Fibroblast of the aortic adventitia (primary cell): ENCODE measurements around the gene SMIM32. TPM values are rescaled to one million over a fixed set of nuclear protein-coding genes. Genes with fewer than 3 reads are reported as not detected.

ENCODE experiments used
- DNase-seq: peaks from one replicate; pipeline ENCODE4 v3.0.0-alpha.2; 2010; ENCODE audit warnings: low read depth
- H3K4me3 ChIP-seq: 2 replicates; pipeline ENCODE4 v1.5.1; 2011; ENCODE audit warnings: low read depth, mild to moderate bottlenecking, control low read depth, low read length, moderate library complexity
- total RNA-seq: library from RNA; depleted of rRNA; stranded (reverse); fragments of >200 nt; gene quantifications from 2 replicates; pipeline ENCODE4 v1.2.3, GENCODE V29; 2012; ENCODE audit warnings: low replicate concordance
- TF ChIP-seq, protein P1 (sequence below): IDR thresholded peaks from 2 replicates; pipeline ENCODE4 v1.5.1; 2011; ENCODE audit warnings: mild to moderate bottlenecking, low read length, control low read depth, inconsistent platforms; ENCODE audit not compliant: insufficient read depth

The SMIM32 gene
- total RNA-seq, 1 donor, result not detected

GRCh38 chr5:136205061-136205702 lies 12.2 kb upstream of the SMIM32 start:
- TF ChIP-seq, protein P1, sequence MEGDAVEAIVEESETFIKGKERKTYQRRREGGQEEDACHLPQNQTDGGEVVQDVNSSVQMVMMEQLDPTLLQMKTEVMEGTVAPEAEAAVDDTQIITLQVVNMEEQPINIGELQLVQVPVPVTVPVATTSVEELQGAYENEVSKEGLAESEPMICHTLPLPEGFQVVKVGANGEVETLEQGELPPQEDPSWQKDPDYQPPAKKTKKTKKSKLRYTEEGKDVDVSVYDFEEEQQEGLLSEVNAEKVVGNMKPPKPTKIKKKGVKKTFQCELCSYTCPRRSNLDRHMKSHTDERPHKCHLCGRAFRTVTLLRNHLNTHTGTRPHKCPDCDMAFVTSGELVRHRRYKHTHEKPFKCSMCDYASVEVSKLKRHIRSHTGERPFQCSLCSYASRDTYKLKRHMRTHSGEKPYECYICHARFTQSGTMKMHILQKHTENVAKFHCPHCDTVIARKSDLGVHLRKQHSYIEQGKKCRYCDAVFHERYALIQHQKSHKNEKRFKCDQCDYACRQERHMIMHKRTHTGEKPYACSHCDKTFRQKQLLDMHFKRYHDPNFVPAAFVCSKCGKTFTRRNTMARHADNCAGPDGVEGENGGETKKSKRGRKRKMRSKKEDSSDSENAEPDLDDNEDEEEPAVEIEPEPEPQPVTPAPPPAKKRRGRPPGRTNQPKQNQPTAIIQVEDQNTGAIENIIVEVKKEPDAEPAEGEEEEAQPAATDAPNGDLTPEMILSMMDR, result no peak
- DNase-seq, result no peak
- H3K4me3 ChIP-seq, result no peak overlapping the region

DNA sequence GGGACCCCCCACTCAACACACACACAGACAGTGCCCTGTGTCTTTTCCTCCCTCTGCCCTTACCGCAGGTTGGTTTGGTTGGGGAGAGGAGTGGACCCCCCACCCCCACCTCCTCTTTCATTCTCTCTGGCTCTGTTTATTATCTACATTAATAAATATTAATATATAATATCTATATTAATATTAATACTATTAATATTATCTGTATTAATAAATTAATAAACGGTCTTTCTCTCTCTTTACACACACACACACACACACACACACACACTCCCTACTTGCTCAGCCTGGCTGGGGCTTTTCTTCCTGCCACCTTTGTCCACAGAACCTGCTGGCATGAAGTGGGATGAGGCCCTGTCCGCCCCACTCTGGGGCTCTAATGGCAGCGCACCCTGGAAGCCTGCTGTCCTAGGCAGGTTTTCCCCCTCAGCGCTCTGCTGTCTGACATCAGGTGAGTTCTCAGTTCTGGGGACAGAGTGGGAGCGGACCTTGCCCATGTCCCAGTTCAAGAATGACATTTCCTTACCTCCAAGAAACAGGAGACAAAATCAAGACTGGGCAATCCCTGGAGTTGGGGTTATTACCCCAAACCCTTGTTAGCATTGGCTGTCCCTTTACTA lies 10.5 kb upstream of the SMIM32 start:
- TF ChIP-seq, protein P1, result no peak
- DNase-seq, result no peak
- no peak overlapping the region for H3K4me3 ChIP-seq

- DNase-seq, result no peak
- TF ChIP-seq, protein P1, result no peak
- H3K4me3 ChIP-seq, result no peak overlapping the region
Observed at GRCh38 chr5:136202469-136203205, 9.7 kb upstream of the SMIM32 start.

DNA sequence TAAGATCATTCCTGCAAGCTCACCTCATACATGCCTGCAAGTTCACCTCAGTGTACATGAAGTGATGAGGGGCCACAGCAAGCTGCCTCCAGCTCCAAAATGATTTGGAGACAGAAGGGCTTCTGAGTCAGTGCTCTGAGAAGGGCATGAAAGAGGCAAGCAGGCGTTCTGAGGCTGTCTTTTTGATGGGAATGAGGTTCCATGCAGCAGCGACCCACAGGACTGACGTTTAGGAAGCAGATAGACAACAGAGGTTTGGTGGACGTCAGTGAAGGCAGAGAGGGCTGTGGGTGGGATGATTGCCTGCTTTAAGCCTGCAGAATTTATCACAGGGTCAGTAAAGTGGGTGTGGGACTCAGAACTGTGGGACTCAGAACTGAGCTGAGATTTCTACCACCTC lies 8.9 kb upstream of the SMIM32 start:
- no peak for DNase-seq
- TF ChIP-seq, protein P1, result no peak
- H3K4me3 ChIP-seq, result no peak overlapping the region

DNA sequence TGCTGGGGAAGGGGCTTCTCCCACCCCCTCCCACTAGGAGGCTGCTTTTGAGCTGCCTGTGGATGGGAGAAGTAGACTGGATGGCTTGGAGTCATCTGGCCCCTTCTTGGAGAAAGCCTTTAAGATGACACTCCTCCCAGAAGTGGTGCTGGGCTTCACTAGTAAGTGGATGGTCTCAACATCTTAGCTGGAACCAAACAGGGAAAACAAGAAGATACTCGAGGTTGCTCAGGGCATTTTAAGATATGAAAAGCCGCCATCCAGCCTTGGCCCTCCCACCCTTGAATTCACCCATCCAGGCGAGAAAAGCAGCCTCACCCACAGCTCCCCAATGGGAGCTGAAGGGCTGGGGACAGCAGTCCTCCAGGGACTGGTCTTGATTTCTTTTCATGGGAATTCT lies 7.8 kb upstream of the SMIM32 start:
- TF ChIP-seq, protein P1, result no peak
- no peak overlapping the region for H3K4me3 ChIP-seq
- DNase-seq, result no peak

DNA sequence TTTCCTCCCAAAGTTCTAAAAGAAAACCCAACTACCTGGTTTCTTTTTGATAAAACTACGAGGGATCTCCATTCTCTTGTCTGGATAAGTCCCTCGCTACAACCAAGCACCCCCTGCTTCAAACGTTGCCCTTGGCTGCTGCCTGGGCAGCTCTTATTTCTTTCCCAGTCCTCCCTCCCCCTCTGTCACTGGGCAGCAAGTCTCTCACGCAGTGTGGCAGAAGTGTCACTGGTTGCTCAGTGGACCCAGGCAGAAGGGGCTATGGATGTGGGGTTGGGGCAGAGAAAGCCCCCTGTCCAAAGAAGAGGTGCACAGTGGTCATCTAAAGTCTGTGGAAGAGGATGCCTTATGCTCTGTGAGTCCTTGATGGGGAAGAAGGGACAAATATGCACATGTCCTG lies 7.2 kb upstream of the SMIM32 start:
- DNase-seq, result no peak
- no peak overlapping the region for H3K4me3 ChIP-seq
- TF ChIP-seq, protein P1, result no peak
